ENCODE measurements around the gene LIPM. TPM values are rescaled to one million over a fixed set of nuclear protein-coding genes. Genes with fewer than 3 reads are reported as not detected.
"Not testable (repeated sequence)": the region's sequence is repeated elsewhere in the genome, so short reads cannot be mapped to it uniquely, and the experiment has no call there.

LIPM gene
- total and polyA plus RNA-seq, 7 donors, result not detected

DNA sequence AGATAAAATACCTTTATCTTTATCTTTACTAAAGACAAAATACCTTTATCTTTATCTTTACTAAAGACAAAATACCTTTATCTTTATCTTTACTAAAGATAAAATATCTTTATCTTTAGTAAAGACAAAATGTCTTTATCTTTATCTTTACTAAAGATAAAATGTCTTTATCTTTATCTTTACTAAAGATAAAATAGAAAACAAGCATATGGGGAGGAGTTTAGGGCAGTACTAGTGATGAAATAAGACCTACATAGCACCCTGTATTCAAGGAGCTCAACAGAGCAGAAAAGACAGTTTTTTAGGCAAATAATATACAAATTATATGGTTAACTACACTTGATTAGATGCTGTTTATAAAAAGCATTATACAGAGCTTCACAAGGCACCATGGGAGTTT, 29.8 kb downstream of the LIPM start:
- TF ChIP-seq CTCF (IDR thresholded peaks at IDR 0.05) (no peak), POLR2A (IDR thresholded peaks at IDR 0.05) (no peak), EP300 (IDR thresholded peaks at IDR 0.05) (no peak), POLR2AphosphoS5 (IDR thresholded peaks at IDR 0.05) (no peak)
- intact Hi-C loops (cut with DNase I), result no loop called here

GRCh38 chr10:88833156-88833555, 30.6 kb downstream of the LIPM start:
- Histone ChIP-seq H3K4me1 (no peaks in the 10 kb centered on the region), H3K36me3 (no peaks in the 10 kb centered on the region), H3K27me3 (no peaks in the 10 kb centered on the region), H3K9me3 (no peaks in the 10 kb centered on the region), H3K4me3 (no peak overlapping the region), H3K27ac (no peak overlapping the region)
- no peak for DNase-seq
- TF ChIP-seq CTCF (IDR thresholded peaks at IDR 0.05) (no peak), EP300 (IDR thresholded peaks at IDR 0.05) (no peak), POLR2AphosphoS5 (IDR thresholded peaks at IDR 0.05) (no peak), POLR2A (IDR thresholded peaks at IDR 0.05) (no peak)
- intact Hi-C loops (cut with DNase I), result no loop called here
- WGBS, 2 donors, result 91 to 94% methylated on average over 2 of the region's 2 CpGs

More for the DNA sequence above, 29.8 kb downstream of the LIPM start:
- Histone ChIP-seq H3K4me3 (no peak overlapping the region), H3K27ac (no peak overlapping the region), H3K27me3 (no peaks in the 10 kb centered on the region), H3K36me3 (no peaks in the 10 kb centered on the region), H3K4me1 (no peaks in the 10 kb centered on the region), H3K9me3 (no peaks in the 10 kb centered on the region)
- DNase-seq, result no peak

DNA sequence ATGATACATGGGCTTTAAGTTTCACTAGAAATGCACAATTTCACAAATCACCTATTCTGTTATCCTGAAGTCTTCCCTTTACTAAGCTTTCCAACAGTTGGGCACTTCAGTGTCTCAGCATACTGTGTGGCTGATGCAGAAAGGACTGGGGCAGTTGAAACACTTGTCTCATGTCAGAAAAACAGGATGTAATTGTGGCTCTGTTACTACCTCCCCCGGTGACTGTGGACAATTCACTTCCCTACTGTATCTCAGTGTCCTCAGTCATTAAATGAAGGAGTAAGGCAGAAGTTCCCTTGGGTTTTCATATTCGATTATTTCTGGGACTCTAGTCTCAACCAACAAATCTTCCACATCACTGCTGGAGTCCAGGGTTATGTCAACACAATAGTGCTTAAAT, 31.2 kb downstream of the LIPM start:
- Histone ChIP-seq H3K4me1 (no peaks in the 10 kb centered on the region), H3K27ac (no peak overlapping the region), H3K9me3 (no peaks in the 10 kb centered on the region), H3K36me3 (no peaks in the 10 kb centered on the region), H3K27me3 (no peaks in the 10 kb centered on the region), H3K4me3 (no peak overlapping the region)
- TF ChIP-seq POLR2AphosphoS5 (IDR thresholded peaks at IDR 0.05) (no peak), CTCF (IDR thresholded peaks at IDR 0.05) (no peak), EP300 (IDR thresholded peaks at IDR 0.05) (no peak), POLR2A (IDR thresholded peaks at IDR 0.05) (no peak)
- 43 to 52% methylated on average over 2 of the region's 2 CpGs for WGBS, 2 donors
- no peak for DNase-seq
- intact Hi-C loops (cut with DNase I), result loop anchor here (2.0 kb wide), 1 partner anchor 379 kb away; no protein-coding TSS in a partner anchor

DNA sequence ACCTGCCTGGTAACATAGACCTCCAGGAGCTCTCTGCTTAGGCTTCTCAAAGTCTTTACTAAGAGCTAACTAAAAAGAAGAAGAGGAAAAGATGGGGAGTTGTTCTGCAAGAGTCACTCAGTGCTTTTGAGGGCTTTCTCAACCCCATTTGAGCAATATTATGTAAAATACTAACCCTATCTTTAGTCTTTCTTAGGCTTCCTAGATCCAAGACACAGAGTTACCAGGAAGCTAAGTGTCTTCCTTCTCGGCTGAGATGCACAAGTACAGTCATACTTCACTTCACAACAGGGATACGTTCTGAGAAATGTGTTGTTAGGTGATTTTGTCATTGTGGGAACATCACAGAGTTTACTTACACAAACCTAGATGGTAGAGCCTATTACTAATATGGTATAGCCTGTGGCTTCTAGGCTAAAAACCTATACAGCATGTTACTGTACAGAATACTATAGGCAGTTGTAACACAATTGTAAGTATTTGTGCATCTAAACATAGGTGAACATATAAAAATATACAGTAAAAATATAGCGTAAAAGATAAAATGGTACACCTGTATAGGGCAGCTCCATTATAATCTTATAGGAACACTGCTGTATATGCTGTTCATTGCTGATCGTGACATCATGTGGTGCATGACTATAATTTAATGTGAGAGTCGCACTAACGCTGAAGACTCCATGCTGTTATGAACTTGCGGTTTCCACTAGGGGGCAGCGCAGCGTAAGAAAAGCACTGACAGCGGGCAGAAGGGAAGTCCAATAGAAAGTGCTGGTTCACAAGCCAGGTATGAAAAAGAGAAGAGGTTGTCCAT, 32.8 kb downstream of the LIPM start:
- WGBS, 2 donors, result 19% methylated on average over 10 of the region's 10 CpGs
- Histone ChIP-seq H3K4me3 (no peak overlapping the region), H3K36me3 (no peaks in the 10 kb centered on the region), H3K4me1 (no peaks in the 10 kb centered on the region), H3K9me3 (no peaks in the 10 kb centered on the region), H3K27me3 (no peaks in the 10 kb centered on the region), H3K27ac (no peak overlapping the region)
- intact Hi-C loops (cut with DNase I), result loop anchor here (2.0 to 5.0 kb wide), 3 partner anchors 47 to 377 kb away; partner anchors contain the start of genes FAS and STAMBPL1
- no peak for TF ChIP-seq POLR2A (IDR thresholded peaks at IDR 0.05)
- peak; percentile 79 to 89 (median 81) for TF ChIP-seq CTCF (IDR thresholded peaks at IDR 0.05)
- peak; percentile 91 for DNase-seq

GRCh38 chr10:88835910-88836221, 33.3 kb downstream of the LIPM start:
- TF ChIP-seq CTCF (IDR thresholded peaks at IDR 0.05) (peak in 2 of 4 experiments; percentile 2 to 24), EP300 (IDR thresholded peaks at IDR 0.05) (no peak), POLR2A (IDR thresholded peaks at IDR 0.05) (no peak), POLR2AphosphoS5 (IDR thresholded peaks at IDR 0.05) (no peak)
- Histone ChIP-seq H3K36me3 (no peaks in the 10 kb centered on the region), H3K27ac (no peak overlapping the region), H3K9me3 (no peaks in the 10 kb centered on the region), H3K27me3 (no peaks in the 10 kb centered on the region), H3K4me1 (no peaks in the 10 kb centered on the region), H3K4me3 (no peak overlapping the region)
- 7 to 28% methylated on average over 2 of the region's 2 CpGs for WGBS, 2 donors
- intact Hi-C loops (cut with DNase I), result loop anchor here (1.0 to 5.0 kb wide), 4 partner anchors 46 to 377 kb away; partner anchors contain the start of genes FAS and STAMBPL1
- no peak for DNase-seq

- not testable (repeated sequence) for DNase-seq, H3K27me3 ChIP-seq, H3K9me3 ChIP-seq, H3K27ac ChIP-seq, H3K4me3 ChIP-seq, H3K4me1 ChIP-seq, H3K36me3 ChIP-seq
- intact Hi-C loops (cut with DNase I), result loop anchor here (5.0 kb wide), 2 partner anchors 45 to 155 kb away; partner anchors contain the start of genes FAS and STAMBPL1
Observed at GRCh38 chr10:88837632-88838031, 35.1 kb downstream of the LIPM start.

All from sigmoid colon (tissue), 7 donors.